DMS114 treated with DMSO at 0.1 percent for 48 hours (cell line): ENCODE data around the gene SBF1.
"Not testable (repeated sequence)": the region's sequence is repeated elsewhere in the genome, so short reads cannot be mapped to it uniquely, and the experiment has no call there.

ENCODE experiments used
- DNase-seq: peaks from one replicate; lab custom pipeline; 2025; ENCODE audit not compliant: unreplicated experiment; lab: John Stamatoyannopoulos, UW

The SBF1 gene

GRCh38 chr22:50401907-50402306 lies 72.9 kb downstream of the SBF1 start:
- no peak for DNase-seq

DNA sequence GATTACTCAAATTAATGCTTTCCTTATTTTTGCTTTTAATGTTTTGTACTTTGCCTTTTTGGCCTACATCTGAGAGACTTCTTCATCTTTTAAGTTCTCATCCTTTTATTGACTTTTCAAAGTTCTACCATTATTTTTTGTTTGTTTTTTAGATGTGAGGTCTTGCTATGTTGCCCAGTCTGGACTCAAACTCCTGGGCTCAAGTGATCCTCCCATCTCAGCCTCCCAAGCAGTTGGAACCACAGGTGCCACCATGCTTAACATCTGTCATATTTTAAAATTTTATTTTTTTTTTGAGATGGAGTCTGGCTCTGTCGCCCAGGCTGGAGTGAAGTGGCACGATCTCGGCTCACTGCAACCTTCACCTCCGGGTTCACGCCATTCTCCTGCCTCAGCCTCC lies 73.9 kb downstream of the SBF1 start:
- DNase-seq: no peak

DNA sequence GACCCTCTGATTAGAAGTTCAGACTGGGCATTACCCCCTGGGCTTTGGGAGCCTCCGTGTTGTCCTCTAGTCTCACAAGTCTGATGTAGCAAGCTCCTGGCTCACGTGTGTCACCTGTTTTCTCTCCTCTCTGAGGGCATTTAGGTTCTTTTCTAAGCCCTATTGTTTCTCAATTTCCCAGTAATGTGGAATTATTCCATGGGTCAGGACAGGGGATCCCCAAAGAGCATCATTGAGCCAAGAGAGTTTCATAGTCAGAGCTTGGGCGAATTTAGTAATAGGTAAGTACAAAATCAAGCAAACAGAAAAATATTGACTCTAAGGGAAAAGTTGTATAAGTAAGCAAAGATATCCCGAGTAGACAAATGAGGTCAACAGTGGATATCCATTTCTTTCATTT lies 74.4 kb downstream of the SBF1 start:
- no peak for DNase-seq

- DNase-seq: no peak
These were observed 75.0 kb downstream of the SBF1 start for GRCh38 chr22:50399751-50400331.

- DNase-seq: no peak
These were observed 75.8 kb downstream of the SBF1 start for GRCh38 chr22:50398831-50399648.

DNA sequence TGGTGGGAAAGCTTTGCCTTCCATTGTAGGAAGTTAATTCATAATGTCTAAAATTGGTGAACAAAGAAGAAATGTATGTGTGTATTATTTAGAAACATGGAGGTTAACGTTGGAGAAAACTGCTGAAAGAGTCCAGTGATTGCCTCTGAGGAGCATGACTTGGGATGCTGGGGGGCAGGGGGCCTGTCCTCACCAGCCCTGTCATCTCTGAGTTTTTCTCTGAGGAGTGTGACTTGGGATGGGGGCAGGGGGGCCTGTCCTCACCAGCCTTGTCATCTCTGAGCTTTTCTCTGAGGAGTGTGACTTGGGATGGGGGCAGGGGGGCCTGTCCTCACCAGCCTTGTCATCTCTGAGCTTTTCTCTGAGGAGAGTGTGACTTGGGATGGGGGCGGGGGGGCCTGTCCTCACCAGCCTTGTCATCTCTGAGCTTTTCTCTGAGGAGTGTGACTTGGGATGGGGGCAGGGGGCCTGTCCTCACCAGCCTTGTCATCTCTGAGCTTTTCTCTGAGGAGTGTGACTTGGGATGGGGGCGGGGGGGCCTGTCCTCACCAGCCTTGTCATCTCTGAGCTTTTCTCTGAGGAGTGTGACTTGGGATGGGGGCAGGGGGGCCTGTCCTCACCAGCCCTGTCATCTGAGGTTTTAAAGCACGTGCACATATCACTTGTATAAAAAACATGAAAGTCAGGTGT lies 77.3 kb downstream of the SBF1 start:
- DNase-seq: not testable (repeated sequence)

DNA sequence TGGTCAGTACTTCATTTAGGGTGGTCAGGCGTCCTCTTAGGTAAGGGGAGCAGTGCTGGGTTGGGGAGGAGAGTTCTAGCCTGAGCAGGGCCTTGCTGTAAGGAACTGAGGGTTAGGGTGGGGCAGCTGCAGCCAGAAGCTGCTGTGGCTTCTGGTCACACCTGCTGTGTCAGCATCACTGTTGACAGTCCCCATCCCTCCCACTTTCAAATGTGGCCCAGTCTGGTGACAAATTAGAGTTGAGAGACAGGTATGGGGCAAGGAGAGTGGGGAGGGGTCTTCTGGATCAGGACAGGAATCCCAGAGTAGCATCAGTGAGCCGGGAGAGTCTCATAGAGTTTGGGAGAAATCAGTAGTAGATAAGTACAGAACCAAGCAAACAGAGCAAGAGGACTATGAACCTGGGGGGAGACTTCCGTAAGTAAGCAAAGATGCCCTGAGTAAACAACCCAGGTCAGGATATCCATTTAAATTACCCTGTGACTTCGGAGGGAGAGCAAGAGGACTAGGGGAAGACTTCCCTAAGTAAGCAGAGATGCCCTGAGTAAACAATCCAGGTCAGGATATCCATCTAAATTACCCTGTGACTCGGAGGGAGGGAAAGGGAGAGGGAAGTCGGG lies 78.0 kb downstream of the SBF1 start:
- no peak for DNase-seq
